ENCODE measurements around the gene CSRNP3. TPM values are rescaled to one million over a fixed set of nuclear protein-coding genes. Genes with fewer than 3 reads are reported as not detected.

Gene CSRNP3
- polyA plus RNA-seq, 2 of the 4 experiments (the other 2 are of a cell fraction): 0.05 to 0.25 TPM

DNA sequence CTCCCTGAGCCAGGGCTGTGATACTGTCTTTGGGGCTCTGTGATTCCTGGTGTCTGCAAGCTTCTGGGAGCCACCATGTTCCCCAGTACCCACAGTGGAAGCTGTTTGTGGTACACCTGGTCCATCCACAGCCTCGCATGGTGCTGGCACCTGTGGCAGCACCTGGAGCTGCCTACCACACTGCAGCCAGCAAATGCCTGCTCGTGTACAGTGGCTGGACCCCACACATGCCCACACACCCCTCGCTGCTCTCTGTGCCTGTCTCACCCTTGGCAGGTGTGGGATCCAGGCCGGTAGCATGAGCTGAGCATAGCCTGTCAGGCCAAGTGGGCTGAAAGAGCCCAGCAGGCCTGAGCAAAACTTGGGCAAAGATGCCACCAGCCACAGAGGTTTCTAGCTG is 41.8 kb upstream of the CSRNP3 start:
- no peak for DNase-seq (ENCODE audit: low read depth in 1 of 2, low spot score in 1 of 2)
- no peak overlapping the region for H3K4me2 ChIP-seq
- TF ChIP-seq KDM5A (IDR thresholded peaks at IDR 0.05): no peak
- no peak for TF ChIP-seq EHMT2 (IDR thresholded peaks at IDR 0.05; ENCODE audit: low read depth)
- TF ChIP-seq HOXB5 (CRISPR knock-in tag; IDR thresholded peaks at IDR 0.05): no peak
- TF ChIP-seq RAD21 (conservative IDR thresholded peaks at IDR 0.05 in 1 of 2, IDR thresholded peaks at IDR 0.05 in 1 of 2): no peak
- no peak for ATAC-seq
- CTCF ChIA-PET: interaction anchor here (1.0 kb wide), 1 partner anchor 50 kb away, joined by 3 read pairs; no protein-coding TSS in a partner anchor
- H3K9me3 ChIP-seq: no peaks in the 10 kb centered on the region
- no peak overlapping the region for H3K4me3 ChIP-seq
- POLR2A ChIA-PET: no interaction called here
- no peak overlapping the region for H3K27ac ChIP-seq
- no peak for FAIRE-seq
- 60% methylated on average over 1 of the region's 4 CpGs for WGBS (ENCODE audit: missing lambda C conversion rate)
- no peaks in the 10 kb centered on the region for H3K4me1 ChIP-seq

DNA sequence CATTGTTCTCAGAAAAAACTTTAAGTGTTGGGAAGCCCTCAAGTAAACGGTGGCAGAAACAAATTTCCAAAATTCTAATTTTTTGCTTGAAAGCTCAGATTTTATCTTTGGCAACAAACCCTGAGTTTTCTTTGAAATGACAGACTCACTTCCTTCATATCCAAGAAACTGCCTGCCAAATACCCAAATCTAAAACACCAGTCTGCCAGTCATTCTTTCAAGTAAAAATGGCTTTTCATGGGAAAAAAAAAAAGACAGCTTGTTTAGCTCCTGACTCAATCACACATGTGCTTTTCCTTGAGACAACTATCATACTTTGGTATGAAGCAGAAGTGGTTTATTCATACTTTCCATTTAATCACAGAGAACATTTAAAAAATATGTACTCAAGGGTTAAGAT is 40.6 kb upstream of the CSRNP3 start:
- no peak for FAIRE-seq
- WGBS (ENCODE audit: missing lambda C conversion rate): 77% methylated on average over 1 of the region's 1 CpG
- ChIA-PET CTCF (no interaction called here), POLR2A (no interaction called here)
- Histone ChIP-seq H3K9me3 (no peaks in the 10 kb centered on the region), H3K4me3 (no peak overlapping the region), H3K27ac (no peak overlapping the region), H3K4me1 (no peaks in the 10 kb centered on the region), H3K4me2 (no peak overlapping the region)
- ATAC-seq: no peak
- TF ChIP-seq NFE2L2 (conservative IDR thresholded peaks at IDR 0.05; ENCODE audit: low read length) (no peak), FOSL2 (IDR thresholded peaks at IDR 0.05) (no peak), FOSL2 (CRISPR knock-in tag; IDR thresholded peaks at IDR 0.05) (no peak), CEBPB (IDR thresholded peaks at IDR 0.05) (no peak), ESRRA (IDR thresholded peaks at IDR 0.05; ENCODE audit: borderline replicate concordance, low read length) (no peak), CHD4 (IDR thresholded peaks at IDR 0.05; ENCODE audit: borderline replicate concordance) (no peak), FOXS1 (CRISPR knock-in tag; IDR thresholded peaks at IDR 0.05) (no peak), FOSB (CRISPR knock-in tag; IDR thresholded peaks at IDR 0.05) (no peak), ZNF302 (CRISPR knock-in tag; IDR thresholded peaks at IDR 0.05) (no peak), MAFK (IDR thresholded peaks at IDR 0.05; ENCODE audit: partially characterized antibody) (no peak), ELK1 (IDR thresholded peaks at IDR 0.05; ENCODE audit: low read depth, low read length) (no peak)
- TF ChIP-seq, protein P1, sequence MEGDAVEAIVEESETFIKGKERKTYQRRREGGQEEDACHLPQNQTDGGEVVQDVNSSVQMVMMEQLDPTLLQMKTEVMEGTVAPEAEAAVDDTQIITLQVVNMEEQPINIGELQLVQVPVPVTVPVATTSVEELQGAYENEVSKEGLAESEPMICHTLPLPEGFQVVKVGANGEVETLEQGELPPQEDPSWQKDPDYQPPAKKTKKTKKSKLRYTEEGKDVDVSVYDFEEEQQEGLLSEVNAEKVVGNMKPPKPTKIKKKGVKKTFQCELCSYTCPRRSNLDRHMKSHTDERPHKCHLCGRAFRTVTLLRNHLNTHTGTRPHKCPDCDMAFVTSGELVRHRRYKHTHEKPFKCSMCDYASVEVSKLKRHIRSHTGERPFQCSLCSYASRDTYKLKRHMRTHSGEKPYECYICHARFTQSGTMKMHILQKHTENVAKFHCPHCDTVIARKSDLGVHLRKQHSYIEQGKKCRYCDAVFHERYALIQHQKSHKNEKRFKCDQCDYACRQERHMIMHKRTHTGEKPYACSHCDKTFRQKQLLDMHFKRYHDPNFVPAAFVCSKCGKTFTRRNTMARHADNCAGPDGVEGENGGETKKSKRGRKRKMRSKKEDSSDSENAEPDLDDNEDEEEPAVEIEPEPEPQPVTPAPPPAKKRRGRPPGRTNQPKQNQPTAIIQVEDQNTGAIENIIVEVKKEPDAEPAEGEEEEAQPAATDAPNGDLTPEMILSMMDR (IDR thresholded peaks at IDR 0.05): no peak
- TF ChIP-seq, protein P2, sequence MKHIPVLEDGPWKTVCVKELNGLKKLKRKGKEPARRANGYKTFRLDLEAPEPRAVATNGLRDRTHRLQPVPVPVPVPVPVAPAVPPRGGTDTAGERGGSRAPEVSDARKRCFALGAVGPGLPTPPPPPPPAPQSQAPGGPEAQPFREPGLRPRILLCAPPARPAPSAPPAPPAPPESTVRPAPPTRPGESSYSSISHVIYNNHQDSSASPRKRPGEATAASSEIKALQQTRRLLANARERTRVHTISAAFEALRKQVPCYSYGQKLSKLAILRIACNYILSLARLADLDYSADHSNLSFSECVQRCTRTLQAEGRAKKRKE (CRISPR knock-in tag; IDR thresholded peaks at IDR 0.05; ENCODE audit: low read depth): no peak
- TF ChIP-seq, protein P3, sequence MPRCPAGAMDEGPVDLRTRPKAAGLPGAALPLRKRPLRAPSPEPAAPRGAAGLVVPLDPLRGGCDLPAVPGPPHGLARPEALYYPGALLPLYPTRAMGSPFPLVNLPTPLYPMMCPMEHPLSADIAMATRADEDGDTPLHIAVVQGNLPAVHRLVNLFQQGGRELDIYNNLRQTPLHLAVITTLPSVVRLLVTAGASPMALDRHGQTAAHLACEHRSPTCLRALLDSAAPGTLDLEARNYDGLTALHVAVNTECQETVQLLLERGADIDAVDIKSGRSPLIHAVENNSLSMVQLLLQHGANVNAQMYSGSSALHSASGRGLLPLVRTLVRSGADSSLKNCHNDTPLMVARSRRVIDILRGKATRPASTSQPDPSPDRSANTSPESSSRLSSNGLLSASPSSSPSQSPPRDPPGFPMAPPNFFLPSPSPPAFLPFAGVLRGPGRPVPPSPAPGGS (IDR thresholded peaks at IDR 0.05): no peak
- DNase-seq (ENCODE audit: low read depth in 1 of 2, low spot score in 1 of 2): no peak

- ChIA-PET POLR2A (no interaction called here), CTCF (no interaction called here)
- no peak overlapping the region for H3K4me2 ChIP-seq
- TF ChIP-seq EHMT2 (IDR thresholded peaks at IDR 0.05; ENCODE audit: low read depth) (no peak), NR3C1 (IDR thresholded peaks at IDR 0.05) (no peak), REST (IDR thresholded peaks at IDR 0.05) (no peak), NFE2L2 (conservative IDR thresholded peaks at IDR 0.05; ENCODE audit: low read length) (no peak), MYC (IDR thresholded peaks at IDR 0.05; ENCODE audit: borderline replicate concordance, low read length) (no peak), FOXS1 (CRISPR knock-in tag; IDR thresholded peaks at IDR 0.05) (no peak), KDM1A (IDR thresholded peaks at IDR 0.05; ENCODE audit: low read depth) (no peak), ZSCAN20 (CRISPR knock-in tag; IDR thresholded peaks at IDR 0.05) (no peak)
- TF ChIP-seq, protein P4, sequence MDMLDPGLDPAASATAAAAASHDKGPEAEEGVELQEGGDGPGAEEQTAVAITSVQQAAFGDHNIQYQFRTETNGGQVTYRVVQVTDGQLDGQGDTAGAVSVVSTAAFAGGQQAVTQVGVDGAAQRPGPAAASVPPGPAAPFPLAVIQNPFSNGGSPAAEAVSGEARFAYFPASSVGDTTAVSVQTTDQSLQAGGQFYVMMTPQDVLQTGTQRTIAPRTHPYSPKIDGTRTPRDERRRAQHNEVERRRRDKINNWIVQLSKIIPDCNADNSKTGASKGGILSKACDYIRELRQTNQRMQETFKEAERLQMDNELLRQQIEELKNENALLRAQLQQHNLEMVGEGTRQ (IDR thresholded peaks at IDR 0.05): no peak
- H3K9me3 ChIP-seq: no peaks in the 10 kb centered on the region
- no peak overlapping the region for H3K27ac ChIP-seq
- FAIRE-seq: no peak
- no peak overlapping the region for H3K4me3 ChIP-seq
- ATAC-seq: no peak
- no peak for DNase-seq (ENCODE audit: low read depth in 1 of 2, low spot score in 1 of 2)
- H3K4me1 ChIP-seq: no peaks in the 10 kb centered on the region
These were observed 38.5 kb upstream of the CSRNP3 start for GRCh38 chr2:165431014-165431413.
